Pancreas (tissue), 10 donors: ENCODE data around the gene RTN3. TPM values are rescaled to one million over a fixed set of nuclear protein-coding genes. Genes with fewer than 3 reads are reported as not detected.
A peak's percentile ranks its signal among the peaks of the same experiment; 100 is the strongest.

Experiments used
- ATAC-seq, 4 donors: fragments of 200-7000 bp; cut with Tn5 transposase; one replicate each; pipeline versions ENCODE4 v1.8.0 to v1.9.1; 2020; ENCODE audit warnings: mild to moderate bottlenecking in 4 of 4, moderate library complexity in 4 of 4
- DNase-seq, 6 donors: peaks; one replicate each; pipeline ENCODE4 v3.0.0-alpha.2; 2020
- FAIRE-seq: peaks from 2 replicates; lab custom pipeline; 2012; peaks lifted over from hg19 to GRCh38; lab: Jason Lieb, UNC
- H3K27ac ChIP-seq, 4 donors: fragments of 200-600 bp; sonication (generic); 1 replicate in 3 of 4; 2 replicates in 1 of 4; pipeline versions ENCODE4 v1.5.0 to v1.8.0; 2020
- H3K27me3 ChIP-seq, 4 donors: fragments of 200-600 bp; one replicate each; pipeline ENCODE4 v1.8.0; 2021
- H3K36me3 ChIP-seq, 3 donors: fragments of 200-600 bp; sonication (generic) in 1 of 3; one replicate each; pipeline versions ENCODE4 v1.5.0 to v1.8.0; 2020 to 2021
- H3K4me1 ChIP-seq, 3 donors: fragments of 200-600 bp; one replicate each; pipeline ENCODE4 v1.8.0; 2021
- H3K4me3 ChIP-seq, 4 donors: fragments of 200-600 bp; sonication (generic) in 2 of 4; one replicate each; pipeline versions ENCODE4 v1.5.0 to v1.8.0; 2020 to 2021
- H3K9me3 ChIP-seq, 4 donors: fragments of 200-600 bp; one replicate each; pipeline ENCODE4 v1.8.0; 2021
- WGBS, 2 donors: extraction: QIAGEN DNeasy Blood & Tissue Kit; methylation state at CpG; one replicate each; pipeline ENCODE4 v1.1.7; 2013; 5-methylcytosine and 5-hydroxymethylcytosine counted together
- intact Hi-C, 3 donors: fragments of 100-400 bp; cut with DNase I; formaldehyde crosslinking; loops; one replicate each; pipeline versions ENCODE4 v1.11.1 to v1.14.2; 2022
- polyA plus RNA-seq, 2 donors: library from polyadenylated mRNA; stranded (reverse); fragments of 200-250 nt; gene quantifications; one replicate each; pipeline ENCODE4 v1.2.3, GENCODE V29; 2013
- total RNA-seq, 6 donors: library from RNA; stranded (reverse); fragmentation: NEBNext Ultra II Directional in 4 of 6; extraction: Animal tissue kit (Norgen Biotek cat#: 25700) in 4 of 6; gene quantifications; one replicate each; pipeline versions ENCODE4 v1.2.1 to v1.2.4, GENCODE V29; 2021 to 2023
- TF ChIP-seq, protein P1 (sequence below), 4 donors: fragments of 200-600 bp; sonication (generic) in 3 of 4; IDR thresholded peaks; one replicate each; pipeline versions ENCODE4 v1.5.0 to v1.8.0; 2021; ENCODE audit warnings: antibody characterized with exemption in 4 of 4
- donor health status: healthy with polysubstance abuse.
- donor health status: DM: no; HTN: no; CAD: no; lungs with moderate emphysema.
- donor health status: DM: no; HTN: no; CAD: no.
- donor health status: control.
- donor health status: control.
- donor health status: Bipolar disorder and iron deficiency.
- donor health status: DM: yes; HTN: yes; CAD: no.
- donor health status: DM: no; HTN: no; CAD: no.
- donor health status: DM: no; HTN: no; CAD: no.
- donor health status: DM: yes; HTN: yes; CAD: no.

The RTN3 gene
- total and polyA plus RNA-seq, 8 donors, result 40.2 to 79.6 (median 63.9) TPM

DNA sequence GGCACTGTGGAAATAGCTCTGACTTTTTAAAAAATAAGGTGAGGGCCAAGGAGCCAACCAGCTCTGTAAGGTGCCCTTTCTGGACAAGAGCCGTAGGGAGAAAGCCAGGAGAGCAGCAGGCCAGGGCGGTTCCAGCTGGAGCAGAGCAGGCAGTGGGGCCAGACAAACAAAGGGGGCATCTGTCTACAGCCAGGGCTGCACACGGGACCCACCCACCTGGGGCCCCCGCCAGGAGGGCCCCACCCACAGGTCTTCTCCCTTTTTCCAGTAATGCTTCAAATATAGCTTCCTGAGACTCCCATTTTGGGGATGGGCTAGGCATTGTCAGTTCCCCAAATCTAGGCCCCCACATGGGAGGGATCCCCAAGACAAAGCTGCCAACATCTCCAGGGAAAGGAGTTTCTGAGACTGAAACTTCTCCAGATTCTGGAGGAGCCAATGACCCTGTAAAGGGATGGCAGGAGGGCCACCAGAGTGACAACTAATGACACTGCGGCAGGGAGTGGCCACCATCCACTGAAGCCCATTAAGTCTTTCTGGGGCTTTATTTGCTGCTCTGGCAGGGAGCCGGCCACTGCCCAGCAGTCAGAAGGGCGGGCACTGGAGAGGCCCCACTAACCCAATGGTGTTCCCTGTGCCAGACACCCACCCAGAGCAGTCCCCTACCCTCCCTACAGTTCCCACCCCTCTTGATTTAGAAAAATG lies 85.4 kb downstream of the RTN3 start:
- intact Hi-C loops, result loop anchor here in 2 of 3 donors (5.0 to 10.0 kb wide), 3 partner anchors 68 to 181 kb away; partner anchors contain the start of gene MARK2 (in 1 of the 2)
- H3K4me3 ChIP-seq, result no peak overlapping the region
- no peak for ATAC-seq
- peak overlapping the region in 1 of 4 donors; percentile 66 for H3K27ac ChIP-seq
- no peaks in the 10 kb centered on the region for H3K36me3 ChIP-seq
- peaks cover 0 to 3% (median 0%) of the 10 kb centered on the region in 3 donors for H3K4me1 ChIP-seq
- no peaks in the 10 kb centered on the region for H3K27me3 ChIP-seq
- H3K9me3 ChIP-seq, result no peaks in the 10 kb centered on the region
- no peak for FAIRE-seq
- 39 to 42% methylated on average over 7 of the region's 7 CpGs for WGBS, 2 donors
- TF ChIP-seq, protein P1, sequence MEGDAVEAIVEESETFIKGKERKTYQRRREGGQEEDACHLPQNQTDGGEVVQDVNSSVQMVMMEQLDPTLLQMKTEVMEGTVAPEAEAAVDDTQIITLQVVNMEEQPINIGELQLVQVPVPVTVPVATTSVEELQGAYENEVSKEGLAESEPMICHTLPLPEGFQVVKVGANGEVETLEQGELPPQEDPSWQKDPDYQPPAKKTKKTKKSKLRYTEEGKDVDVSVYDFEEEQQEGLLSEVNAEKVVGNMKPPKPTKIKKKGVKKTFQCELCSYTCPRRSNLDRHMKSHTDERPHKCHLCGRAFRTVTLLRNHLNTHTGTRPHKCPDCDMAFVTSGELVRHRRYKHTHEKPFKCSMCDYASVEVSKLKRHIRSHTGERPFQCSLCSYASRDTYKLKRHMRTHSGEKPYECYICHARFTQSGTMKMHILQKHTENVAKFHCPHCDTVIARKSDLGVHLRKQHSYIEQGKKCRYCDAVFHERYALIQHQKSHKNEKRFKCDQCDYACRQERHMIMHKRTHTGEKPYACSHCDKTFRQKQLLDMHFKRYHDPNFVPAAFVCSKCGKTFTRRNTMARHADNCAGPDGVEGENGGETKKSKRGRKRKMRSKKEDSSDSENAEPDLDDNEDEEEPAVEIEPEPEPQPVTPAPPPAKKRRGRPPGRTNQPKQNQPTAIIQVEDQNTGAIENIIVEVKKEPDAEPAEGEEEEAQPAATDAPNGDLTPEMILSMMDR (IDR thresholded peaks at IDR 0.05), result no peak
- DNase-seq, result peak in 2 of 6 donors; percentile 25 to 58

DNA sequence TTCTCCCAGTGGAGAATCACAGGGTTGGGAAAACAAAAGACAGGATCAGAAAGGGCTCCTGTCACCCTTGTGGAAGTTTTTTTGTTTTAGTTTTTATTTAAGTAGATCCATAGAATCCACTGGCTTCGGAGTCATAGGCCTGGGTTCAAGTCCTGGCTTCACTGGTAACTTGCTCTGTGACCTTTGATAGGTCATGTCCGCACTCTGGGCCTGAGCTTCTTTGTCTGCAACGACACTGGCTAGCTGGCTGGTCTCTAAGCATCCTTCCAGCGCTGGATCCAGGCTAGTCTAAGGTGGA lies 85.9 kb downstream of the RTN3 start:
- WGBS, 2 donors, result 16 to 21% methylated on average over 4 of the region's 4 CpGs
- Histone ChIP-seq H3K9me3 (no peaks in the 10 kb centered on the region), H3K27ac (peak overlapping the region in 2 of 4 donors; percentile 66 to 69), H3K36me3 (no peaks in the 10 kb centered on the region), H3K27me3 (no peaks in the 10 kb centered on the region), H3K4me3 (peak overlapping the region; percentile 58 to 94 (median 81)), H3K4me1 (peaks cover 0 to 3% (median 0%) of the 10 kb centered on the region in 3 donors)
- intact Hi-C loops, result loop anchor here in 2 of 3 donors (5.0 to 10.0 kb wide), 3 partner anchors 68 to 180 kb away; partner anchors contain the start of gene MARK2 (in 1 of the 2)
- DNase-seq (no peak), FAIRE-seq (no peak), ATAC-seq (no peak)
- TF ChIP-seq, protein P1 (IDR thresholded peaks at IDR 0.05), result no peak

DNA sequence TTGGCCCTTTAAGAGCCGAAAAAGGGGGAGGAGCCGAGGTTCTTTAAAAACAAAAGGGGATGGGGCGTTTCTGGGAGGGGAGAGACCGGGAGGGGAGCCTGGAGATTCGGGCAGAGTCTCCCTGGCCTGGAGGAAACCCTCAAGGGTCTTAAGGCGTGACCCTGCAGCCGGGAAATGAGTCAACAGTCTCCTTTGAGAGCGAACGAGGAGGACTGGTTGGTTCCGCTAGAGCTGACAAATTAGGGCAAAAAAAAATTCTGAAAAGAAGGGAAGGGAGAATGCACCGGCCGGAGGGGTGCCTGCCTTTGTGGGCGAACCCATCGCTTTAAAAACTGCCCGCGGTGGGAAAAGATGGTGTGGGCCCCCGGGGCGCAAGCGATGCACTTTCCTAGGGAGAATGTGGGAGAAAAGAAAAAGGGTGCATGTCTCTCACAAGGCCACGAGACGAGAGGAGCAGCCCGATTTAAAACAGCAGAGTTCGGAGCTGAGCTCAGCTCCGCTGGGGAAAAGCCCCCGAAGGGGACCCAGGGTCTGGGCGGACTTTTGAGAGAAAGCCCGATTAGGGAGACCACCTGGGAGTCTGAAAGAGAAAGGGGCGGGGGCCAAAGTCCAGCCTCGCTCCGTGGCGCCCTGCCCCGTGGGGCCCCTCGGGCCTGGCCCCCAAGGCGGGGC lies 86.4 kb downstream of the RTN3 start:
- no peaks in the 10 kb centered on the region for H3K9me3 ChIP-seq
- peak overlapping the region; percentile 35 to 69 (median 58) for H3K27ac ChIP-seq
- DNase-seq (peak; percentile 43 to 56 (median 51)), FAIRE-seq (no peak), ATAC-seq (peak; percentile 13 to 35 (median 18))
- H3K4me3 ChIP-seq, result peak overlapping the region; percentile 58 to 94 (median 81)
- peaks cover 0 to 3% (median 0%) of the 10 kb centered on the region in 3 donors for H3K4me1 ChIP-seq
- 0% methylated on average over 30 to 34 of the region's 34 CpGs for WGBS, 2 donors
- intact Hi-C loops, result loop anchor here in 2 of 3 donors (5.0 to 10.0 kb wide), 3 partner anchors 67 to 180 kb away; partner anchors contain the start of gene MARK2 (in 1 of the 2)
- no peaks in the 10 kb centered on the region for H3K36me3 ChIP-seq
- H3K27me3 ChIP-seq, result no peaks in the 10 kb centered on the region
- TF ChIP-seq, protein P1 (IDR thresholded peaks at IDR 0.05), result no peak

DNA sequence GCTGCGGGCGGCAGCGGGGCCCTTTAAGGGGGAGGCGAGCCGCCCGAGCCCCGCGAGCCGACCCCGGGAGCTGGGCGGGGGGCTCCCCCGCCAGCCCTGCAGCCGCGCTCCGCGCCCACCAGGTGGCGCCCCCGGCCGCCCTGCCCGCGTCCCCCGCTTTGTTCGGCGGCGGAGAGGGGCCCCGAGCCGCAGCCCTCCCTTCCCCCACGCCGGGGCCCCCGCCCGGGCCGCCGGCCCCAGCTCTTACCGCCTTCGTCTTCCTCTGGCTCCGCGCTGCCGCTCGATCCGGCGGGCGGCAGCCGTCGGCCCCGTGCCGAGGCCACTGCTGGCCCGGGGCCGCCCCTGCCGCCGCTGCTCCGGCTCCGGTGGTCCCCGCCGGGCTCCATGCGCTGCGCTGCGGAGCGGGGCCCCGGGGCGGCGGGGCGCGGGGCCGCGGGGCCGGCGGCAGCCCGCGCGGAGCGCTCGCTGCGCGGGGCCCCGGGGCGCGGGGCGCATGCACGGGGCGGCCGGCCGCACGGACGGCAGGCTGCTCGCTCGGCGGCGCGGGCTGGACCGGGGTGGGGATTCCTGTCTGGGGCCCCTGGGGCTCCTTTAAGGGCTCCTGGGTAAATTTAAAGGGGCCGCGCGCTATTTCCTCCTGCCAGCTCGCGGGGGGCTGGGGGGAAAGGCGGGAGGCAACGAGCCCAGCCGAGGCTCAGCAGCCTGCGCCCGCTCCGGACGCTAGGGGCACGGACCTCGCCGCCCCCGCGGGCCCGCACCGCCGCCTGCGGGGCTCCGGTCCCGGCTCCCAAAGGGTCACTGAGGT lies 87.1 kb downstream of the RTN3 start, which contains the start of gene ZFTA:
Gene ZFTA, minus strand, starts transcription at position 539 of the 805 bp plus-strand sequence. Its CDS starts 153 bp downstream, at position 386.
- peaks cover 0 to 3% (median 0%) of the 10 kb centered on the region in 3 donors for H3K4me1 ChIP-seq
- ATAC-seq (peak; percentile 32 to 54 (median 38)), DNase-seq (peak; percentile 63 to 86 (median 74)), FAIRE-seq (no peak)
- 0 to 1% methylated on average over 47 to 113 of the region's 113 CpGs for WGBS, 2 donors
- peak within 1 kb of the TSS; percentile 63 to 94 (median 86) for H3K4me3 ChIP-seq
- H3K27me3 ChIP-seq, result no peaks in the 10 kb centered on the region
- H3K9me3 ChIP-seq, result no peaks in the 10 kb centered on the region
- TF ChIP-seq, protein P1 (IDR thresholded peaks at IDR 0.05), result peak; percentile 14 to 62 (median 32)
- intact Hi-C loops, result loop anchor here in 2 of 3 donors (5.0 to 10.0 kb wide), 3 partner anchors 66 to 179 kb away; partner anchors contain the start of gene MARK2 (in 1 of the 2)
- peak within 1 kb of the TSS; percentile 35 to 69 (median 58) for H3K27ac ChIP-seq
- H3K36me3 ChIP-seq, result no peaks in the 10 kb centered on the region
